HepG2 (cell line): Measurements from ENCODE around the gene ITPR1. TPM values are rescaled to one million over a fixed set of nuclear protein-coding genes. Genes with fewer than 3 reads are reported as not detected.

Experiments
- ATAC-seq: fragments of 200-7000 bp; cut with Tn5 transposase; 3 replicates; pipeline ENCODE4 v1.9.1; 2020; ENCODE audit warnings: mild to moderate bottlenecking, moderate library complexity
- BruUV-seq: library from RNA; stranded (reverse); fragments of 400-500 nt; replicated peaks from 2 replicates; lab custom pipeline; 2021; lab: Mats Ljungman, UMichigan
- CTCF ChIA-PET: fragments of 300-600 bp; formaldehyde crosslinking; extraction: SDS; loops from one replicate; lab custom pipeline; 2021; ENCODE audit warnings: low total read pairs, inconsistent platforms, low intra/inter-chr PET ratio; lab: Yijun Ruan, JAX
- POLR2A ChIA-PET: fragments of 350-600 bp; sonication (Branson Sonifier 250); formaldehyde crosslinking; loops from one replicate; lab custom pipeline; 2020; ENCODE audit warnings: antibody characterized with exemption, inconsistent platforms; lab: Yijun Ruan, JAX
- DNase-seq: peaks from one replicate; pipeline ENCODE4 v3.0.0-alpha.2; 2015; ENCODE audit warnings: low spot score
- FAIRE-seq: peaks from 3 replicates; lab custom pipeline; 2011; peaks lifted over from hg19 to GRCh38; lab: Jason Lieb, UNC
- H2AFZ ChIP-seq: one replicate; pipeline ENCODE4 v1.6.1; 2011; ENCODE audit warnings: low read length, inconsistent platforms
- H3K27ac ChIP-seq: fragments of 300-600 bp; 3 replicates; pipeline ENCODE4 v1.8.0; 2011; ENCODE audit warnings: mixed run types, mild to moderate bottlenecking, mixed read lengths, low read length, inconsistent platforms; ENCODE audit not compliant: insufficient read depth; ENCODE audit errors: extremely low read length
- H3K27me3 ChIP-seq, 2 experiments: fragments of 200-600 bp in 1 of 2; 2 replicates in 1 of 2; 3 replicates in 1 of 2; pipeline versions ENCODE4 v1.6.0 to v1.8.0; 2011; ENCODE audit warnings: low read length in 2 of 2, mild to moderate bottlenecking in 2 of 2, moderate library complexity in 2 of 2, inconsistent platforms in 1 of 2; ENCODE audit not compliant: insufficient read depth in 2 of 2, control insufficient read depth in 1 of 2
- H3K36me3 ChIP-seq, 2 experiments: fragments of 200-600 bp in 1 of 2; replicated peaks in 1 of 2; 2 replicates in 1 of 2; 3 replicates in 1 of 2; pipeline versions ENCODE4 v1.5.1 to v1.8.0; 2011; ENCODE audit warnings: low read length in 2 of 2, inconsistent platforms in 1 of 2; ENCODE audit not compliant: insufficient read depth in 2 of 2, control insufficient read depth in 1 of 2
- H3K4me1 ChIP-seq: 2 replicates; pipeline ENCODE4 v1.5.1; 2012; ENCODE audit warnings: low read length, inconsistent platforms; ENCODE audit not compliant: insufficient read depth
- H3K4me2 ChIP-seq: 2 replicates; pipeline ENCODE4 v1.6.0; 2011; ENCODE audit warnings: low read depth, low read length, inconsistent platforms
- H3K4me3 ChIP-seq, 3 experiments: fragments of 200-600 bp in 1 of 3; sonication (generic), shearing (Covaris generic) in 1 of 3; replicated peaks in 1 of 3; 2 replicates each; pipeline ENCODE4 v1.5.1; 2011 to 2016; ENCODE audit warnings: low read length in 3 of 3, inconsistent platforms in 2 of 3, low read depth in 2 of 3, mild to moderate bottlenecking in 2 of 3, control low read depth in 1 of 3, mixed read lengths in 1 of 3; ENCODE audit not compliant: insufficient read depth in 1 of 3
- H3K79me2 ChIP-seq: one replicate; pipeline ENCODE4 v1.6.1; 2011; ENCODE audit warnings: low read length, inconsistent platforms; ENCODE audit not compliant: insufficient read depth
- H3K9ac ChIP-seq: 2 replicates; pipeline ENCODE4 v1.6.0; 2011; ENCODE audit warnings: mild to moderate bottlenecking, low read depth, low read length, inconsistent platforms; ENCODE audit not compliant: insufficient read depth
- H3K9me3 ChIP-seq: 2 replicates; pipeline ENCODE4 v1.5.1; 2012; ENCODE audit warnings: mild to moderate bottlenecking, low read length
- H4K20me1 ChIP-seq: 2 replicates; pipeline ENCODE4 v1.6.0; 2011; ENCODE audit warnings: inconsistent platforms, mild to moderate bottlenecking, low read length, moderate library complexity; ENCODE audit not compliant: insufficient read depth
- CCDC6 ChIP-seq: sonication (generic); formaldehyde crosslinking; IDR thresholded peaks from 2 replicates; pipeline ENCODE4 v1.8.1; 2022; ENCODE audit warnings: mild to moderate bottlenecking, missing genetic modification reagents, moderate library complexity
- FOXA3 ChIP-seq: IDR thresholded peaks from 2 replicates; pipeline ENCODE4 v1.6.1; 2016; ENCODE audit warnings: missing genetic modification reagents, missing compliant biosample characterization
- GPBP1L1 ChIP-seq: sonication (generic); formaldehyde crosslinking; IDR thresholded peaks from 2 replicates; pipeline ENCODE4 v1.5.0; 2020; ENCODE audit warnings: mild to moderate bottlenecking, missing genetic modification reagents
- MATR3 ChIP-seq: sonication (generic); formaldehyde crosslinking; IDR thresholded peaks from 2 replicates; pipeline ENCODE4 v1.4.0; 2020; ENCODE audit warnings: missing genetic modification reagents
- RBM39 ChIP-seq: fragments of 200-400 bp; formaldehyde crosslinking; IDR thresholded peaks from one replicate; pipeline ENCODE4 v1.6.1; 2018; ENCODE audit warnings: antibody characterized with exemption, mild to moderate bottlenecking, low read depth, low read length; ENCODE audit not compliant: poor library complexity, severe bottlenecking
- REPIN1 ChIP-seq: sonication (generic); formaldehyde crosslinking; IDR thresholded peaks from 2 replicates; pipeline ENCODE4 v1.8.0; 2022; ENCODE audit warnings: missing genetic modification reagents, low read depth, mild to moderate bottlenecking, borderline replicate concordance
- SMARCE1 ChIP-seq: fragments of 450-650 bp; IDR thresholded peaks from 2 replicates; pipeline ENCODE4 v1.6.1; 2017; ENCODE audit warnings: borderline replicate concordance
- SNAPC4 ChIP-seq: sonication (generic); formaldehyde crosslinking; IDR thresholded peaks from 2 replicates; pipeline ENCODE4 v1.4.0; 2020; ENCODE audit warnings: mild to moderate bottlenecking, missing genetic modification reagents
- ZNF20 ChIP-seq: sonication (generic); formaldehyde crosslinking; IDR thresholded peaks from 2 replicates; pipeline ENCODE4 v1.4.0; 2020; ENCODE audit warnings: mild to moderate bottlenecking, moderate library complexity, missing genetic modification reagents
- ZNF569 ChIP-seq: sonication (generic); formaldehyde crosslinking; IDR thresholded peaks from 2 replicates; pipeline ENCODE4 v1.5.0; 2020; ENCODE audit warnings: mild to moderate bottlenecking, missing genetic modification reagents, moderate library complexity, borderline replicate concordance
- ZNF713 ChIP-seq: sonication (generic); formaldehyde crosslinking; IDR thresholded peaks from 2 replicates; pipeline ENCODE4 v1.4.0; 2020; ENCODE audit warnings: mild to moderate bottlenecking, missing genetic modification reagents
- ZNF782 ChIP-seq: sonication (generic); formaldehyde crosslinking; IDR thresholded peaks from 2 replicates; pipeline ENCODE4 v1.4.0; 2020; ENCODE audit warnings: missing genetic modification reagents, mild to moderate bottlenecking, borderline replicate concordance
- WGBS: methylation state at CpG from one replicate; pipeline ENCODE4 v1.1.6; 2017; ENCODE audit warnings: low lambda C conversion rate; 5-methylcytosine and 5-hydroxymethylcytosine counted together
- in situ Hi-C: cut with HindIII; loops from 2 replicates; pipeline ENCODE4 v1.10.0; 2017; ENCODE audit warnings: low pct_unique_long_range_greater_than_20kb; ENCODE audit not compliant: extremely low pct_ligation_motif_present
- intact Hi-C: fragments of 100-400 bp; cut with micrococcal nuclease; formaldehyde crosslinking; loops from one replicate; pipeline ENCODE4 v1.10.0; 2022; ENCODE audit not compliant: unreplicated experiment
- polyA plus RNA-seq, 8 experiments: library from polyadenylated mRNA; depleted of rRNA in 3 of 8; stranded (reverse) in 7 of 8; unstranded in 1 of 8; fragments of >200 nt; fragmentation: Illumina TruSeq in 4 of 8; extraction: Trizol in 4 of 8; gene quantifications; 2 replicates each; pipeline versions ENCODE4 v1.2.1 to v1.2.3, GENCODE V29; 2011 to 2016; ENCODE audit warnings: low read depth in 4 of 8, missing spikeins in 1 of 8, mixed read lengths in 1 of 8; ENCODE audit not compliant: insufficient read depth in 1 of 8
- total RNA-seq, 5 experiments: library from RNA; depleted of rRNA; stranded (reverse); fragments of >200 nt; fragmentation: Illumina TruSeq; extraction: Trizol; gene quantifications; 2 replicates each; pipeline ENCODE4 v1.2.3, GENCODE V29; 2016; ENCODE audit warnings: low read depth in 1 of 5
- TF ChIP-seq, protein P1 (sequence below): sonication (generic); formaldehyde crosslinking; IDR thresholded peaks from 2 replicates; pipeline ENCODE4 v1.9.0; 2021; ENCODE audit warnings: missing genetic modification reagents, mild to moderate bottlenecking, borderline replicate concordance
- TF ChIP-seq, protein P2 (sequence below): sonication (generic); formaldehyde crosslinking; IDR thresholded peaks from 2 replicates; pipeline ENCODE4 v1.5.0; 2020; ENCODE audit warnings: missing genetic modification reagents

Gene ITPR1
- total and polyA plus RNA-seq, 2 of the 13 experiments (the other 11 are each of a cell fraction or from before 2014, with no cell fraction given): 10.0 to 11.4 TPM

DNA sequence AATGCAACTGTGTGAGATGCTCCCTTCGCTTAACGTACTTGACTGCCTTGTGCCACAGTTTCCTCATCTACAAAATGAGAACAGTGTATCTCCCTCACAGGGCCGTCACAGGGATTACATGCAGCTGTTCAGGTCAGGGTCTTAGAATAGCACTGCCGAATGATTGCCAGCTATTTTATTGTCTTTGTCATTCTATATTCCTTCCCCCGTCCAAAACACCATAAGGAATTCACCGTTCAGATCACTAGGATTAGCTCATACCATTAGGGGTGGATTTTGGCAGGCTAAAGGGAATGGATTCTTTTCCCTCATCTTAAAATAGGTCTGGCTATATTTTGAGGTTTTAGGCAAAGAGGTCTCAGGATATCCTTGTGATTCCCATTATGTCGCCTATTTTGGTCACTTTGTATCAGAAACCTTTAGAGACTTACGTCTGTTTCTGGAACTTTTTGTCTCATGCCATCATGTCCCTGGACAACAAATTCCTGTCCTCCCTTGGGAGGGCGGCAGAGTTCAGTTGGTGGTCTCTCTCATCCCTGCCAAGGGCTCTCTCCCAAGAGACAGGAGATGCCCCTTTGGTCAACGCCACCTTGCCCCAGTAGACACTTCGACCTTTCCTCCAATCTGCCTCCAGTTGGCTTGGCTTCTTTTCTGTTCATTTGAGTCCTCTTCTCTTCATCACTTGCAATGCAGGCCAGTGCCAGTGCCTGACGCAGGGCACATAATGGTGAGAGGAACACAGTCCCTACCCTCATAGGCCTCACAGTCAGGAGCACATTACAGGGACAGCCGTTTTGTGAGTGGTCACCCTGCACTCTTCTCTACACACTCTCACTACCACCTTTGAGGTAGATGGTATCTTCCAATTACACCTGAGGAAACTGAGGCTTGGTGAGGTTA is 314.5 kb downstream of the ITPR1 start:
- no peaks in the 10 kb centered on the region for H4K20me1 ChIP-seq
- ATAC-seq (0 out of 3 replicates have a peak, but pooled peaks have one; percentile 22), DNase-seq (no peak), FAIRE-seq (no peak)
- no peaks in the 10 kb centered on the region for H3K36me3 ChIP-seq
- H3K4me3 ChIP-seq: no peak overlapping the region
- H3K9me3 ChIP-seq: no peaks in the 10 kb centered on the region
- H3K4me2 ChIP-seq: no peak overlapping the region
- peaks cover 14% of the 10 kb centered on the region for H3K4me1 ChIP-seq
- CTCF ChIA-PET: no interaction called here
- BruUV-seq: no TSS peak
- H3K9ac ChIP-seq: no peak overlapping the region
- H3K27me3 ChIP-seq: no peaks in the 10 kb centered on the region
- no peak overlapping the region for H3K27ac ChIP-seq
- WGBS: 98% methylated on average over 13 of the region's 13 CpGs
- no peak overlapping the region for H2AFZ ChIP-seq
- no peaks in the 10 kb centered on the region for H3K79me2 ChIP-seq
- intact Hi-C loops (no loop called here), in situ Hi-C loops (no loop called here)
- POLR2A ChIA-PET: no interaction called here
- TF ChIP-seq SMARCE1 (no peak), ZNF20 (no peak), REPIN1 (CRISPR knock-in tag) (no peak), FOXA3 (CRISPR knock-in tag) (no peak), ZNF713 (no peak), CCDC6 (CRISPR knock-in tag) (no peak), MATR3 (CRISPR knock-in tag) (no peak), ZNF782 (CRISPR knock-in tag) (no peak), RBM39 (no peak), GPBP1L1 (CRISPR knock-in tag) (no peak), ZNF569 (CRISPR knock-in tag) (no peak), SNAPC4 (no peak)
- TF ChIP-seq, protein P1, sequence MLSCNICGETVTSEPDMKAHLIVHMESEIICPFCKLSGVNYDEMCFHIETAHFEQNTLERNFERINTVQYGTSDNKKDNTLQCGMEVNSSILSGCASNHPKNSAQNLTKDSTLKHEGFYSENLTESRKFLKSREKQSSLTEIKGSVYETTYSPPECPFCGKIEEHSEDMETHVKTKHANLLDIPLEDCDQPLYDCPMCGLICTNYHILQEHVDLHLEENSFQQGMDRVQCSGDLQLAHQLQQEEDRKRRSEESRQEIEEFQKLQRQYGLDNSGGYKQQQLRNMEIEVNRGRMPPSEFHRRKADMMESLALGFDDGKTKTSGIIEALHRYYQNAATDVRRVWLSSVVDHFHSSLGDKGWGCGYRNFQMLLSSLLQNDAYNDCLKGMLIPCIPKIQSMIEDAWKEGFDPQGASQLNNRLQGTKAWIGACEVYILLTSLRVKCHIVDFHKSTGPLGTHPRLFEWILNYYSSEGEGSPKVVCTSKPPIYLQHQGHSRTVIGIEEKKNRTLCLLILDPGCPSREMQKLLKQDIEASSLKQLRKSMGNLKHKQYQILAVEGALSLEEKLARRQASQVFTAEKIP (CRISPR knock-in tag): no peak
- TF ChIP-seq, protein P2, sequence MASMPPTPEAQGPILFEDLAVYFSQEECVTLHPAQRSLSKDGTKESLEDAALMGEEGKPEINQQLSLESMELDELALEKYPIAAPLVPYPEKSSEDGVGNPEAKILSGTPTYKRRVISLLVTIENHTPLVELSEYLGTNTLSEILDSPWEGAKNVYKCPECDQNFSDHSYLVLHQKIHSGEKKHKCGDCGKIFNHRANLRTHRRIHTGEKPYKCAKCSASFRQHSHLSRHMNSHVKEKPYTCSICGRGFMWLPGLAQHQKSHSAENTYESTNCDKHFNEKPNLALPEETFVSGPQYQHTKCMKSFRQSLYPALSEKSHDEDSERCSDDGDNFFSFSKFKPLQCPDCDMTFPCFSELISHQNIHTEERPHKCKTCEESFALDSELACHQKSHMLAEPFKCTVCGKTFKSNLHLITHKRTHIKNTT (CRISPR knock-in tag): no peak
